Upper lobe of left lung (tissue), 4 donors: ENCODE data around the gene PPRC1.

ENCODE experiments used
- CTCF ChIP-seq, 6 experiments: fragments of 450-650 bp in 4 of 6; fragments of 200-600 bp in 2 of 6; sonication (generic) in 2 of 6; IDR thresholded peaks; one replicate each; pipeline ENCODE4 v1.5.1; 2016 to 2019; ENCODE audit warnings: antibody characterized with exemption in 6 of 6
- EP300 ChIP-seq, 4 donors: sonication (generic); formaldehyde crosslinking; IDR thresholded peaks; one replicate each; pipeline ENCODE4 v1.5.1; 2017; ENCODE audit warnings: antibody characterized with exemption in 4 of 4, control low read depth in 2 of 4
- POLR2A ChIP-seq, 4 donors: fragments of 450-650 bp; IDR thresholded peaks; one replicate each; pipeline ENCODE4 v1.5.1; 2016 to 2017; ENCODE audit warnings: antibody characterized with exemption in 4 of 4, mild to moderate bottlenecking in 2 of 4

- TF ChIP-seq EP300 (IDR thresholded peaks at IDR 0.05), result no peak
- TF ChIP-seq POLR2A (IDR thresholded peaks at IDR 0.05), result no peak
- no peak for TF ChIP-seq CTCF (IDR thresholded peaks at IDR 0.05)
These were observed 6.7 kb downstream of the PPRC1 start for GRCh38 chr10:102139281-102140110.
